Measurements from ENCODE around the gene RUNDC1. TPM values are rescaled to one million over a fixed set of nuclear protein-coding genes. Genes with fewer than 3 reads are reported as not detected.
A peak's percentile ranks its signal among the peaks of the same experiment; 100 is the strongest.

The RUNDC1 gene
- total RNA-seq, result 10 to 100 TPM; 13.9 to 18.9 (median 16.2) TPM

- Histone ChIP-seq H3K27me3 (no peaks in the 10 kb centered on the region), H3K4me3 (peak within 1 kb of the TSS; percentile 63), H3K27ac (peak within 1 kb of the TSS; percentile 67), H3K4me1 (peaks cover 24% of the 10 kb centered on the region), H3K9me3 (no peaks in the 10 kb centered on the region), H3K36me3 (peaks cover 4% of the 10 kb centered on the region)
- TF ChIP-seq POLR2AphosphoS5 (IDR thresholded peaks at IDR 0.05) (peak in 2 of 3 donors; percentile 6 to 60), POLR2A (IDR thresholded peaks at IDR 0.05) (no peak)
- DNase-seq (ENCODE audit: low spot score in 2 of 2), result peak; percentile 96 to 97
- WGBS, result under 1% methylated on average over 19 of the region's 39 CpGs
Observed at GRCh38 chr17:42980274-42980765, at the start of gene RUNDC1. Gene RUNDC1, plus strand, starts transcription at chr17:42980565. Its CDS starts 12 bp downstream, at chr17:42980577.

GRCh38 chr17:42937712-42938596, 42.4 kb upstream of the RUNDC1 start:
- no peak for DNase-seq (ENCODE audit: low spot score in 2 of 2)
- TF ChIP-seq POLR2AphosphoS5 (IDR thresholded peaks at IDR 0.05), result no peak
- peak in 1 of 2 donors; percentile 23 for TF ChIP-seq CTCF (IDR thresholded peaks at IDR 0.05)
- WGBS, result 52% methylated on average over 9 of the region's 9 CpGs
- no peaks in the 10 kb centered on the region for H3K9me3 ChIP-seq
- H3K27ac ChIP-seq, result no peak overlapping the region
- no peaks in the 10 kb centered on the region for H3K4me1 ChIP-seq
- H3K27me3 ChIP-seq, result no peaks in the 10 kb centered on the region
- H3K4me3 ChIP-seq, result no peak overlapping the region
- no peaks in the 10 kb centered on the region for H3K36me3 ChIP-seq

GRCh38 chr17:42944211-42944610, 36.2 kb upstream of the RUNDC1 start:
- no peaks in the 10 kb centered on the region for H3K9me3 ChIP-seq
- peaks cover 13% of the 10 kb centered on the region for H3K36me3 ChIP-seq
- no peak overlapping the region for H3K27ac ChIP-seq
- H3K27me3 ChIP-seq, result no peaks in the 10 kb centered on the region
- H3K4me1 ChIP-seq, result peaks cover 4% of the 10 kb centered on the region
- TF ChIP-seq CTCF (IDR thresholded peaks at IDR 0.05) (no peak), EP300 (IDR thresholded peaks at IDR 0.05) (no peak), POLR2A (IDR thresholded peaks at IDR 0.05) (no peak), POLR2AphosphoS5 (IDR thresholded peaks at IDR 0.05) (no peak)
- 51% methylated on average over 3 of the region's 3 CpGs for WGBS
- no peak for DNase-seq (ENCODE audit: low spot score in 2 of 2)
- H3K4me3 ChIP-seq, result no peak overlapping the region

GRCh38 chr17:42946812-42947211, 33.6 kb upstream of the RUNDC1 start:
- peaks cover 4% of the 10 kb centered on the region for H3K4me1 ChIP-seq
- WGBS, result 89% methylated on average over 1 of the region's 1 CpG
- DNase-seq (ENCODE audit: low spot score in 2 of 2), result no peak
- no peak for TF ChIP-seq POLR2AphosphoS5 (IDR thresholded peaks at IDR 0.05)
- no peak for TF ChIP-seq CTCF (IDR thresholded peaks at IDR 0.05)
- no peak for TF ChIP-seq EP300 (IDR thresholded peaks at IDR 0.05)
- TF ChIP-seq POLR2A (IDR thresholded peaks at IDR 0.05), result no peak
- no peaks in the 10 kb centered on the region for H3K9me3 ChIP-seq
- H3K27ac ChIP-seq, result no peak overlapping the region
- peaks cover 39% of the 10 kb centered on the region for H3K36me3 ChIP-seq
- no peak overlapping the region for H3K4me3 ChIP-seq
- no peaks in the 10 kb centered on the region for H3K27me3 ChIP-seq

- Histone ChIP-seq H3K9me3 (no peaks in the 10 kb centered on the region), H3K4me3 (no peak overlapping the region), H3K27ac (no peak overlapping the region), H3K27me3 (no peaks in the 10 kb centered on the region), H3K4me1 (peaks cover 4% of the 10 kb centered on the region), H3K36me3 (peaks cover 73% of the 10 kb centered on the region)
- TF ChIP-seq POLR2A (IDR thresholded peaks at IDR 0.05) (no peak), EP300 (IDR thresholded peaks at IDR 0.05) (no peak), CTCF (IDR thresholded peaks at IDR 0.05) (no peak), POLR2AphosphoS5 (IDR thresholded peaks at IDR 0.05) (no peak)
- 89% methylated on average over 13 of the region's 13 CpGs for WGBS
- DNase-seq (ENCODE audit: low spot score in 2 of 2), result no peak
Observed at GRCh38 chr17:42950044-42950783, 30.2 kb upstream of the RUNDC1 start.
